GM12892 (cell line): Measurements from ENCODE around the gene SH2D3C.

Experiments used
- POLR2A ChIP-seq: IDR thresholded peaks from 2 replicates; pipeline ENCODE4 v1.6.1; 2011; ENCODE audit warnings: low read depth, low read length, control low read depth
- POLR2AphosphoS5 ChIP-seq: IDR thresholded peaks from 2 replicates; pipeline ENCODE4 v1.6.1; 2011; ENCODE audit warnings: low read depth, low read length, control low read depth

DNA sequence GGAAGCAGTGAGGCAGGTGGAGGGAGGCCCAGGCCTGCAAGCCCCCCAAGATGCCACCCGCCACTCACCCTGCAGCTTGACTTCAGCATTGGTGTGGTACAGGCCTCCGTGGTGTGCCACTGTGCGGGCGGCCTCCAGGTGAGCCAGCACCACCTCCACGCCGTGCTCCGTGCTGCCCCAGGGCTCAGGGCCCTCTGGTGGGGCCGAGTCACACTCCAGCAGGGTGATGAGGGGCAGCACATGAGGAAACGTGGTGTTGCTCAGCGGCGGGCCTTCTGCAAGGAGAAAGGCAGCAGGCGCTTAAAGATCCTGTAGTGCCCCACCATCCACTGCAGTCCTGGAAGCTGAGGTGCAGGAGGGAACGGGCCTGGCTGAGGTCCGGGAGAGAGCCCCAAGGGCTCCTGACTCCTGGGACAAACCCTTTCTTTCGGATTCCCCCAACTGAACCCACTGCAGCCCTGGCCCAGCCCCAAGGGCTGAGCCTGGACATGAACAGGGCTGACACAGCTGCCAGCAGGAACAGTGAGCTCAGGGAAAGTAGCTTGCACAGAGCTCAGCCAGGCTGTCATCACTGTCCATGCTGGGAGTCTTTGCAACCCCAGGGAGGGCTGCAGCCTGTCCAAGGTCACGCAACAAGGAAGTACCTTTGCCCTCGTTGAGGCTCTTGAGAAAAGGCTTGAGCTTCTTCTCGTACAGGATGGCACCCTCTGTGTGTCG, 38.7 kb downstream of the SH2D3C start:
- no peak for TF ChIP-seq POLR2AphosphoS5
- TF ChIP-seq POLR2A = no peak
